Measurements from ENCODE around the gene POPDC3.

DNA sequence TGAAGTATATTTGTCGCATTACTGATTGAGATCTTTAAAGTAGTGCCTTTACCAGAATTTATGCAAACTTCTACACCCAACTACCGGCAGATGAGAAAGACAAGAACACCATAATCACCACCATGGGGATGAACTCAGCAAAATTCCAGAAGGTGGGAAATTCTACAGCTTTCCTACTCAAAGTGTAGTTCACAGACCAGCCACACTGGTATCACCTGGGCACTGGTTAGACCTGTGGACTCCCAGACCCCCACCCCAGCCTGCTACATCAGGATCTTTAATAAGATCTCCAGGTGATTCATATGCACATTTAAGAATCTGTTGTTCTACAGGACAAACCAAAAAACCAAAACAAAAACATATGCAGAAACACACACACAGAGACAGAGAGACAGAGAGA lies 67.9 kb downstream of the POPDC3 start:
- TF ChIP-seq CTCF (conservative IDR thresholded peaks at IDR 0.05 in 1 of 2, IDR thresholded peaks at IDR 0.05 in 1 of 2; ENCODE audit: extremely low read depth in 1 of 2, insufficient read depth in 1 of 2, low read depth in 1 of 2, low read length in 2 of 2) (no peak), EZH2 (IDR thresholded peaks at IDR 0.05; ENCODE audit: borderline replicate concordance, low read length) (no peak)

Measured in mammary epithelial cell (primary cell).